Osteocyte (in vitro differentiated cells): ENCODE measurements around the gene TXNDC8. TPM values are rescaled to one million over a fixed set of nuclear protein-coding genes. Genes with fewer than 3 reads are reported as not detected.

Experiments used
- DNase-seq: peaks from one replicate; pipeline ENCODE4 v3.0.0; 2021; ENCODE audit warnings: mixed read lengths; ENCODE audit not compliant: unreplicated experiment; ENCODE audit errors: extremely low spot score
- H3K27ac Mint-ChIP-seq: one replicate; pipeline ENCODE4 v1.8.0; 2021; ENCODE audit warnings: mild to moderate bottlenecking, mixed read lengths; ENCODE audit not compliant: unreplicated experiment
- H3K27me3 Mint-ChIP-seq: one replicate; pipeline ENCODE4 v1.8.0; 2021; ENCODE audit warnings: mixed read lengths; ENCODE audit not compliant: unreplicated experiment
- H3K36me3 Mint-ChIP-seq: one replicate; pipeline ENCODE4 v1.8.0; 2021; ENCODE audit warnings: mixed read lengths; ENCODE audit not compliant: unreplicated experiment
- H3K4me1 Mint-ChIP-seq: one replicate; pipeline ENCODE4 v1.8.0; 2021; ENCODE audit warnings: mixed read lengths; ENCODE audit not compliant: unreplicated experiment
- H3K4me3 Mint-ChIP-seq: one replicate; pipeline ENCODE4 v1.8.0; 2021; ENCODE audit warnings: mild to moderate bottlenecking, moderate library complexity, mixed read lengths; ENCODE audit not compliant: unreplicated experiment
- H3K9me3 Mint-ChIP-seq: one replicate; pipeline ENCODE4 v1.8.0; 2021; ENCODE audit warnings: mixed read lengths; ENCODE audit not compliant: unreplicated experiment
- CTCF ChIP-seq: fragments of 200-600 bp; sonication (generic); IDR thresholded peaks from 2 replicates; pipeline ENCODE4 v1.5.0; 2021; ENCODE audit warnings: antibody characterized with exemption, mild to moderate bottlenecking, moderate library complexity
- total RNA-seq: library from RNA; stranded (reverse); gene quantifications from 2 replicates; pipeline ENCODE4 v1.2.1, GENCODE V29; 2021

Gene TXNDC8
- total RNA-seq, 1 donor from 2014 or later, result not detected

- DNase-seq, result no peak
- no peaks in the 10 kb centered on the region for H3K4me1 Mint-ChIP-seq
- no peak for TF ChIP-seq CTCF
- no peak overlapping the region for H3K4me3 Mint-ChIP-seq
- peaks cover 12% of the 10 kb centered on the region for H3K27me3 Mint-ChIP-seq
- no peak overlapping the region for H3K27ac Mint-ChIP-seq
- H3K9me3 Mint-ChIP-seq, result no peaks in the 10 kb centered on the region
- H3K36me3 Mint-ChIP-seq, result no peaks in the 10 kb centered on the region
Measured at GRCh38 chr9:110293248-110293647, 44.4 kb downstream of the TXNDC8 start.

GRCh38 chr9:110291921-110292557 is 45.6 kb downstream of the TXNDC8 start:
- Mint-ChIP-seq H3K36me3 (no peaks in the 10 kb centered on the region), H3K27ac (no peak overlapping the region), H3K4me3 (no peak overlapping the region), H3K27me3 (peaks cover 12% of the 10 kb centered on the region), H3K4me1 (no peaks in the 10 kb centered on the region), H3K9me3 (no peaks in the 10 kb centered on the region)
- DNase-seq, result no peak
- no peak for TF ChIP-seq CTCF

- H3K36me3 Mint-ChIP-seq, result no peaks in the 10 kb centered on the region
- no peaks in the 10 kb centered on the region for H3K4me1 Mint-ChIP-seq
- peaks cover 11% of the 10 kb centered on the region for H3K27me3 Mint-ChIP-seq
- H3K27ac Mint-ChIP-seq, result no peak overlapping the region
- no peak overlapping the region for H3K4me3 Mint-ChIP-seq
- TF ChIP-seq CTCF, result no peak
- no peaks in the 10 kb centered on the region for H3K9me3 Mint-ChIP-seq
- DNase-seq, result no peak
Measured at GRCh38 chr9:110290001-110290400, 47.7 kb downstream of the TXNDC8 start.

GRCh38 chr9:110288503-110288902 is 49.2 kb downstream of the TXNDC8 start:
- Mint-ChIP-seq H3K4me3 (no peak overlapping the region), H3K4me1 (no peaks in the 10 kb centered on the region), H3K9me3 (no peaks in the 10 kb centered on the region), H3K27ac (no peak overlapping the region), H3K27me3 (peaks cover 4% of the 10 kb centered on the region), H3K36me3 (no peaks in the 10 kb centered on the region)
- DNase-seq, result no peak
- no peak for TF ChIP-seq CTCF

- DNase-seq, result no peak
- no peak overlapping the region for H3K4me3 Mint-ChIP-seq
- no peaks in the 10 kb centered on the region for H3K36me3 Mint-ChIP-seq
- H3K4me1 Mint-ChIP-seq, result no peaks in the 10 kb centered on the region
- TF ChIP-seq CTCF, result no peak
- H3K9me3 Mint-ChIP-seq, result no peaks in the 10 kb centered on the region
- H3K27ac Mint-ChIP-seq, result no peak overlapping the region
- peaks cover 4% of the 10 kb centered on the region for H3K27me3 Mint-ChIP-seq
Measured at GRCh38 chr9:110287289-110287680, 50.4 kb downstream of the TXNDC8 start.
